Embryonic facial prominence (tissue), 1 donor: ENCODE data around the gene CCDC154.

ENCODE experiments used
- DNase-seq: peaks from one replicate; pipeline ENCODE4 v3.0.0-alpha.2; 2016; ENCODE audit errors: extremely low spot score

CCDC154 gene

GRCh38 chr16:1435921-1436697 lies 8.2 kb downstream of the CCDC154 start:
- DNase-seq: no peak

- no peak for DNase-seq
These were observed 9.4 kb downstream of the CCDC154 start for GRCh38 chr16:1434644-1435592.

GRCh38 chr16:1433756-1434155 lies 10.6 kb downstream of the CCDC154 start:
- no peak for DNase-seq

GRCh38 chr16:1433263-1433560 lies 11.1 kb downstream of the CCDC154 start:
- DNase-seq: no peak

- no peak for DNase-seq
These were observed 11.7 kb downstream of the CCDC154 start for GRCh38 chr16:1432388-1433262.

- no peak for DNase-seq
These were observed 12.7 kb downstream of the CCDC154 start for GRCh38 chr16:1431497-1432270.

- DNase-seq: no peak
These were observed 13.4 kb downstream of the CCDC154 start, which contains the start of gene PERCC1 for GRCh38 chr16:1430759-1431496. TSS of gene PERCC1 (plus strand) at chr16:1431078. CDS start at chr16:1432594, 1,516 bp downstream.

- DNase-seq: no peak
These were observed 14.1 kb downstream of the CCDC154 start for GRCh38 chr16:1430214-1430758.

GRCh38 chr16:1429631-1430030 lies 14.7 kb downstream of the CCDC154 start:
- DNase-seq: no peak

GRCh38 chr16:1429012-1429411 lies 15.3 kb downstream of the CCDC154 start:
- DNase-seq: no peak

- DNase-seq: no peak
These were observed 15.8 kb downstream of the CCDC154 start for GRCh38 chr16:1428511-1428910.

- DNase-seq: no peak
These were observed 16.6 kb downstream of the CCDC154 start for GRCh38 chr16:1427473-1428461.

GRCh38 chr16:1426734-1427471 lies 17.5 kb downstream of the CCDC154 start:
- DNase-seq: no peak

- DNase-seq: no peak
These were observed 18.6 kb downstream of the CCDC154 start for GRCh38 chr16:1425616-1426370.

- DNase-seq: no peak
These were observed 20.3 kb downstream of the CCDC154 start for GRCh38 chr16:1424028-1424427.

- no peak for DNase-seq
These were observed 22.3 kb downstream of the CCDC154 start for GRCh38 chr16:1422076-1422475.

- DNase-seq: no peak
These were observed 24.2 kb downstream of the CCDC154 start for GRCh38 chr16:1420111-1420539.
